GM21360 (cell line): Measurements from ENCODE around the gene SV2C.
A peak's percentile ranks its signal among the peaks of the same experiment; 100 is the strongest.

Experiments used
- ATAC-seq: cut with Tn5 transposase; IDR thresholded peaks from one replicate; pipeline ENCODE4 v1.9.1; 2021; ENCODE audit warnings: mild to moderate bottlenecking, moderate library complexity; ENCODE audit not compliant: unreplicated experiment

SV2C gene

GRCh38 chr5:76402251-76402885 lies 319.2 kb downstream of the SV2C start:
- ATAC-seq = peak; percentile 33

GRCh38 chr5:76402886-76403765 lies 319.9 kb downstream of the SV2C start, which contains the start of gene IQGAP2:
Gene IQGAP2, plus strand, starts transcription at chr5:76403285. Its CDS starts 261 bp downstream, at chr5:76403546.
- peak; percentile 53 for ATAC-seq
